HG03159 (cell line): ENCODE data around the gene PTGES3.
"Not testable (repeated sequence)": the region's sequence is repeated elsewhere in the genome, so short reads cannot be mapped to it uniquely, and the experiment has no call there.

Experiments
- ATAC-seq: cut with Tn5 transposase; IDR thresholded peaks from one replicate; pipeline ENCODE4 v1.9.1; 2021; ENCODE audit warnings: mild to moderate bottlenecking, moderate library complexity; ENCODE audit not compliant: unreplicated experiment

The PTGES3 gene

DNA sequence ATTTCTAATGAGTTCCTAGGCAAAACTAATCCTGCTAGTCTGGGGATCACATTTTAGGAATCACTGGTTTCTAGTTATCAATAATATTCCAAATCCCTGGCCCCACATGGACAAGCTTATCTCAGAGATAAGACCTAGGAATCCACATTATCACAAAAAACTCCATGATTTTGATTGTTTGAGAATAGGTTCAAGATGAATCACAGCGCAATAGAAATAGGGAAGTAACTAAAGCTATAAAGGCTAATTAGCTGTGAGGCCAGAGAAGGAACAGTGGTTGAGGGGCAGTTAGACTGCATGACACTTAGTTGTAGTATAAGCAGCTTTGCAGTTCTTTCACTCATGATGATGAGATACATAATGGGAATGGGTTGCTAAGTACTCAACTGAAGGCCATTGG lies 29.2 kb downstream of the PTGES3 start:
- ATAC-seq = no peak

DNA sequence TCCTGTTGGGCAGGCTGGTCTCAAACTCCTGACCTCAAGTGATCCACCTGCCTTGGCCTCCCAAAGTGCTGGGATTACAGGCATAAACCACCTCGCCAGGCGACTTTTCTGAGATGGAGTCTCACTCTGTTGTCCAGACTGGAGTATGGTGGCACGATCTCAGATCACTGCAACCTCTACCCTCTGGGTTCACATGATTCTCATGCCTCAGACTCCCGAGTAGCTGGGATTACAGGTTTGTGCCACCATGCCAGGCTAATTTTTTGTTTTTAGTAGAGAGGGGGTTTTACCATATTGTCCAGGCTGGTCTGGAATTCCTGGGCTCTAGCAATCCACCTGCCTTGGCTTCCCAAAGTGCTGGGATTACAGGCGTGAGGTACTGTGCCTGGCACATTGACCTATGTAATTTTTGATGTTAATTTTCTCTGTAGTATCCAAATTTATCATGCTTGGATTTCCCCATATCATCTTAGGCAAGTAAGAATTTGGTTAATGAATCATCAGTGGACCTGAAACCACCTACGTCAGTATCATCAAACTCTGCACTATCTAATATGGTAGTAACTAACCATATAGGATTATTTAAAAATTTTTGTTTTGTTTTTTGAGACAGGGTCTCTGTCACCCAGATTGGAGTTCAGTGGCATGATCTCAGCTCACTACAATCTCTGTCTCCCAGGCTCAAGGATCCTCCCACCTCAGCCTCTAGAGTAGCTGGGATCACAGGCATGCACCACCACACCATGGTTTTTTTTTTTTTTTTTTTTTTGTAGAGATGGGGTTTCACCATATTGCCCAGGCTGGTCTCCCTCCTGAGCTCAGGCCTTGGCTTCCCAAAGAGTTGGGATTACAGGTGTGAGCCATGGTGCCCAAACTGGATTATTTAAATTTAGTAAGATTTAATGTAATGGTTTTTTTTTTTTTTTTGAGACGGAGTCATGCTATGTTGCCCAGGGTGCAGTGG lies 30.4 kb downstream of the PTGES3 start:
- ATAC-seq = peak; percentile 53

DNA sequence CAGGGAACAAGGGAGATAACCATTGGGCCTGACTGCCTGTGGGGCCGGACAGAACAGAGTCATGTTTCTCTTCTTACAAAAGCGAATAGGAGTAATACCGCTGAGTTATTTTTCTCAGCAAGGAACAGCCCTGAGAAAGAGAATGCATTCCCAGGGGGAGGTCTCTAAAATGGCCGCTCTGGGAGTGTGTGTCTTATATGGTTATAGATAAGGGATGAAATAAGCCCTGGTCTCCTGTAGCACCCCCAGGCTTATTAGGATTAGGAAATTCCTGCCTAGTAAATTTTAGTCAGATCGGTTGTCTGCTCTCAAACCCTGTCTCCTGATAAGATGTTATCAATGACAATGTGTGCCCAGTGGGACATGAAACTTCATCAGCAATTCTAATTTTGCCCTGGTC lies 34.3 kb downstream of the PTGES3 start:
- not testable (repeated sequence) for ATAC-seq

DNA sequence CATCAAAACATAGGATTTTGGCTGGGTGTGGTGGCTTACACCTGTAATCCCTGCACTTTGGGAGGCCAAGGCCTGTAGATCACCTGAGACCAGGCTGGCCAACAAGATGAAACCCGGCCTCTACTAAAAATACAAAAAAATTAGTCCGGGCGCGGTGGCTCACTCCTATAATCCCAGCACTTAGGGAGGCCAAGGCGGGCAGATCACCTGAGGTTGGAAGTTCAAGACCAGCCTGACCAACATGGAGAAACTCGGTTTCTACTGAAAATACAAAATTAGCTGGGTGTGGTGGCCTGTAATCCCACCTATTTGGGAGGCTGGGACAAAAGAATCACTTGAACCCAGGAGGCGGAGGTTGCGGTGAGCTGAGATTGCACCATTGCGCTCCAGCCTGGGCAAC lies 40.1 kb downstream of the PTGES3 start:
- not testable (repeated sequence) for ATAC-seq

DNA sequence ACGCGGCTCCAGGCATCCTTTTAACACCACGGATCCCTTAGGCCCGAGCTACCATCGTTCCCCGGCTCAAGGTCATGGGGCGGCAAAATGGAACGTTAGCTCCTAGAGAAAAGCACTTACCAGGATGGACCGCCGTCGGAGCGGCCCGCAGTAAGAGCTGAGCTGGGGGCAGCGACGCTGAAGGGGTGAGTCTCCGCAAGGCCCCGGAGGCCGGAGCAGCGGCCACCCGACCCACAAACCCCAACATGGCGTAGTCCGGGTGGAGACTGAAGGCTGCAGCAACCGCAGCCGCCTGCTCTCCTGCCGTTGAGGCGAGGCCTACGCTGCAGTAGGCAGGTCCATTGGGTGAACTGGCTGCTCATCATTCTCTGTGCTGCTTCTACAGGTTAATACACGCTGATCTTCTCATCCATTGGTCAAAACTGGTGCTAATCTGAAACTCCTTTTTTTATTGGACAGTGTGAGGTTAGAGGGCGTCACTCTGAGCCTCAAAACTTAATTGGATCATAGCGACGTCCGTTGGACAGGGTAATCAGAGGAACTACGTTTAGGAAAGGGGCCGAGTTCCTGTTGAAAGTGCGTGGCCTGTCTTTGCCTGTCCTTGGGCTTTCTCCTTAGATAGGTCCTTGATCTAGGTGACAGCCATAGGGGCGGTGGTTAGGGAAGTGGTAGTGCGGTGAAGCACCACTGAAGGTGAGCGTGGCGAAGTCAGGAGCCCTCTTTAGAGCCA lies 42.2 kb downstream of the PTGES3 start, which contains the start of gene ATP5F1B:
ATP5F1B (minus strand) TSS at position 268 of the 730 bp plus-strand sequence; CDS start at position 247, 21 bp downstream.
- ATAC-seq = peak; percentile 98

DNA sequence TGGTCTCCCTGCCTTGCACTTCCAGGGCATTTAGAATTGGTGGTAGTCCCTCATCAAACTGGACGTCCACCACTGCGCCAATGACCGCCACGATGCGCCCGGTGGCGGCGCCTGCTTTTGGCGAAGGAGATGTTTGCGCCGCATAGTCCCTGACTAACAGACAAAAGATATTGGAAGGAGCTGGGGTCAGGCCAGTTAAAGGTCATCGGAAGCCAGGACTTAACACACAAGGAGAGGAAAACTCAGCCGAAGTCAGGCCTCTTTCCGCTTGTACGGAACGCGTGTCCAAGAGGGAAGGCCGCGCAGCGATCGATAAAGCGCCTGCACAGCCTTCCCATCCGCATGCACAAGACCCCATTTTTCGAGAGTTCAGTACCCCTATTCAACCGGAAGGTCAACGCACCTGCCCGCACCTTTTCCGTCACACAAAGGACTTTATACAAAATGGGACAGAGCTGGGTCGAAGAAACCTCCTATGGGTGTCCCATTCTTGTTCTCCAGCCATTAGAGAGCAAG lies 42.8 kb downstream of the PTGES3 start:
- no peak for ATAC-seq

DNA sequence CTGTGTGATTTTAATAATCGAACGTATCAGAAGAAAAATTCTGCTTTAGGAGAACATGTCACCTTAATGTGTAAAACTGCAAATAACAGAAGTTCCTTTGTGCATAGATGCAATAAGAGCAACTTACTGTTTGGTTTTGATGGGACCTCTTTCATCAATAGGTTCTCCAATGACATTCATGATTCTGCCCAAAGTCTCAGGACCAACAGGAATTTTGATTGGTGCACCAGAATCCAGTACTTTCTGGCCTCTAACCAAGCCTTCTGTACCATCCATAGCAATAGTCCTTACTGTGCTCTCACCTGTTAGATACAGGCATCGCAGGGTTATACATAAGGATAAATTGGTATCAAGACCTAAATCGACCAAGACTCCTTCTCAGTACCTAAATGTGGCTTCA lies 43.4 kb downstream of the PTGES3 start:
- ATAC-seq = no peak

DNA sequence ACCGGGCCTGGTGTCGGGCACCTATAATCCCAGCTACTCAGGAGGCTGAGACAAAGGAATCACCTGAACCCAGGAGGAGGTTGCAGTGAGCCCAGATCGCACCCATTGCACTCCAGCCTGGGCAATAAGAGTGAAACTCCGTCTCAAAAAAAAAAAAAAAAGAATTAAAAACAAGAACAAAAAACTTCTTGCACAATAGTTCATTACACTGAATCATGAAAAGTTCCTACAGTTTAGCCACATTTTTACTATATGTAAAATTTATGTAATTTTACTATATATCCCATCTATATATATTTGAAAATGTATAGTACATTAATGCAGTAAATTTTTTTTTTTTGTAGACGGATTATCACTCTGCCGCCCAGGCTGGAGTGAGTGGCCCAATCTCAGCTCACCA lies 46.9 kb downstream of the PTGES3 start:
- ATAC-seq = no peak

DNA sequence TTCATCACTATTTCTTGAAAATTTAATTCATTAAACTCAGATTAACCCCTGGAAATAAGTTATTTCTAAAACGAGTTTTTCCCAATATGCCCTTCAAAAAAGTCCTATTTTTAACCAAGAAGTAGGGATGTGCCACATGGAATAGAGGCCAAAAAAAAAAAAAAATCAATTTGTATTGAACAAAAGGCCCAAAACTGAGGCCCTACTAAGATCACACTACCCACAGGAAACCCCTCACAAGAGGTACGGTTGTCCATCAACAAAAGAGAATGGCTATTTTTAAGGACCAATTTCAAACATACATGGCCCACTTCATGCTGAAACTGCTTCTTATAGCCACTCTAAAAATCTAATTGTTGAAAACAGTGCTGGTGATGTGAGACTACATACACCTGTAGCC lies 50.5 kb downstream of the PTGES3 start:
- ATAC-seq = no peak

DNA sequence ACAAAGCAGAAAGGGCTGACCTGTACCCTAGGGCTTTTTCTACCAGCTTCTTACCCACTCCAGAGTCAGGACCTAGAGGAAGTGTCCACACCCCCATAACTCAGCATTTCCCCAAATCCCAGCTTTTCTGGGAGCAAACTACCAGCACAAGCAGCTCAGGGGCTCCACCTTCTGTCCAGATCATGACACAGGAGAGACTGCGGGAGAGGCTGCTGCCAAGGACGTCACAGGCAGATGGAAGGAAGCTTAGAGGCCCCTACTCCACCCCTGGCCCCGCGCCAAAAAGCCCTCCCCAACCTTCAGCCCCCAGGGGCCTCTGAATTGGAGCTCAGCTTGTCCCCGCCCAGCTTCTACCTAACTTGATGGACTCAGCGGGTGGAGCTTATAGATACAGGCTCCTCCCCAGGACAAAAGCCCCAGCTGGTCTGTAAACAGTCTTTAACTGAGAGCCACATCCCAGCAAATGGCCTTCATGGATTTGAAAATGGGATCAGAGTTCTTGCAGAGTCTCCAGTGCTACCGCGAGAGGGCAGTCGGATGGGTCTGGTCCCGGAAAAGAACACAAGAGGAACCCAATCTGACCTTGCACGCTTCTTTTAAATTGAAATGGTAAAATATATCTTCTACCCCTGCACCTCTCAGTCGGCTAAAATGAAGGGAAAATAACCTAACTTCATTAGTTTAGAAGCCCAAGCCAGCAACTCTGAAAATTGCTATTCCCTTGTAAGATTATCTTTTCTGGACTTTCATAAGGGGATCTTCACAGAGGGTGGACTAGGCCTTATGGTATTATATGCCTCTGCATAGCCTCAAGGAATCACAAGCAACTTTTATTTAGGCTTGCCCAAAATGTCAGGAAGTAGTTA lies 51.2 kb downstream of the PTGES3 start:
- ATAC-seq = peak; percentile 52

DNA sequence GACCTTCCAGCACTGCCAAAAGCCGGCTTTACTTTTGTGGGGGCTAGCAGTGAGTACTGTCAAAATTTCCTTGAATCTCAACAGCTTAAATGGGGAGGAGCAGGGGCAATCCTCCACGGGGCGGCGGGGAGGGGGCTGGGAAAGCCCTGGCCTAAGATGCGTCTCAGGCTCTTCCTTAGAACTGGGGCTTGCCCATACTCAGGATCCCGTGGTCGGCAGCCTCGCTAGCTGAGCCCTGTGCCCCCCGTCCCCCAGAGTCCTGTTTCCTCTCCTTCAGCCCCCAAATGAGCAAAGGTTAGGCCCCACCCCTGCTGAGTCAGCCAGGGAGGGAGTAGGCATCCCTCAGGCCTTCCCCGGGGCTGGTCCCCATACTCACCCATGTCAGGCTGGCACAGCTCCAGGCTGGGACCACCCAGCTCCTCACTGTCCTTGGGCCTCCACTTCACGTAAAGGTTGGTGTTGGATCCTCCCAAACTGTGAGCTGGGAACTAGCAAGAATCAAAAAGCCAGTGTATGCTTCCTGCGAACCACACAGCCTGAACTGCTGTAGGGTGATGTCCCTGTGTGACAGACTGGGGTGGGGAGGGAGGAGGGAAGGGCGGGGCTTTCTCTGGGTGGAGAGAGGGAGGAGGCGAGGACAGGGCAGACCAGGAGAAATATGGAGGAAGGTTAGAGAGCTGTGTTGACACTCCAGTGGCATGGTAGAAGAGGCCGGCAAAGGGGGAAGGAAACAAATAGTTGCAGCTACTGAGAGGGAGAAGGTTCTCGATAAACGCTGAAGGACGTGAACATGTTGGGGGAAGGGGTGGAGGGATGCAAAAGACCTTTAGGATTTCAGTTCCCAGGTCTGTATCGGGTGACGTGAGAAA lies 52.0 kb downstream of the PTGES3 start:
- ATAC-seq = peak; percentile 34

DNA sequence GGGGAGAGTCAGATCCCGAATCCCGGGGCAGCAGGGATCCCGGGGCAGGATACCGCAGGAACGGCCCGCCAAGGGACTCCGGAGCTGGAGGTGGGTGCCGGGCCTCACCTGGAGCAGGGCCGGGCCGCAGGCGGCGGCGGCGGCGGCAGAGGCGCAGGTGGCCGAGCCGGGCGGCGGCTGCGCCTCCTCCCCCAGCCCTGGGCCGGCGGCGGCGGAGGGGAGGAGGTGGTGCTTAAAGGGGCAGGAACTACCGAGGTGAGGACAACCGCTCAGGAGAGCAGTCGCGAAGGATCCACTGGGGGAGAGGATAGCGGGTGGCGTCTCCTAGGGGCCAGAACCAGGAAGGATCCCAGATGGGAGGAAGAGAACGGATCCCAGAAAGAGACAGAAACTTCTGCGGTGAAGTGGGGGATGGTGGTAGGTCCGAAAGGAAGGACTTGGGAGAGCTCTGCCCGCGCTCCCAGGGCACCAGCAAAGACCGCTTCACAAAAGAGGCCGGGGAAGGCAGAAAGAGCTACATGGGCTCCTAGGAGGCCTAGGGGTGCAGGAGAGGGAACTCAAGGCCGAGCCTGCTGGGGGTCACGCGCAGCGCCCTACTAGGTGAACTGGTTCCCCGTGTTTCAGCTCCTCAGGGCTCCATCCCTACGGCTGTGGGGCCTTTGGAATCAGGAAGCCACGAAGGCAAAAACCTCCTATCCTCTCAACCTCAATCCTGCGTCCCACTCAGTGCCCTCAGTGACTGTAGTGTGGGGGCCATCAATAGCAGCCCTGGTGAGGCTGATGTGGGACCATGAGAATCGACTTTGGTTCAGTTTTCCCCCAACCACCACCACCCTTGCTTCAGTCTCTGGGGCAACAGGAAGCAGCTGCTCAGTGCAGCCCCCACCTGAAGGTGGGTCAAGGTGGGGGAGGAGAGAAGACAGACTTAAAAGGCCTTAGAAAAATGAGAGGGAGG lies 53.0 kb downstream of the PTGES3 start:
- peak; percentile 39 for ATAC-seq

DNA sequence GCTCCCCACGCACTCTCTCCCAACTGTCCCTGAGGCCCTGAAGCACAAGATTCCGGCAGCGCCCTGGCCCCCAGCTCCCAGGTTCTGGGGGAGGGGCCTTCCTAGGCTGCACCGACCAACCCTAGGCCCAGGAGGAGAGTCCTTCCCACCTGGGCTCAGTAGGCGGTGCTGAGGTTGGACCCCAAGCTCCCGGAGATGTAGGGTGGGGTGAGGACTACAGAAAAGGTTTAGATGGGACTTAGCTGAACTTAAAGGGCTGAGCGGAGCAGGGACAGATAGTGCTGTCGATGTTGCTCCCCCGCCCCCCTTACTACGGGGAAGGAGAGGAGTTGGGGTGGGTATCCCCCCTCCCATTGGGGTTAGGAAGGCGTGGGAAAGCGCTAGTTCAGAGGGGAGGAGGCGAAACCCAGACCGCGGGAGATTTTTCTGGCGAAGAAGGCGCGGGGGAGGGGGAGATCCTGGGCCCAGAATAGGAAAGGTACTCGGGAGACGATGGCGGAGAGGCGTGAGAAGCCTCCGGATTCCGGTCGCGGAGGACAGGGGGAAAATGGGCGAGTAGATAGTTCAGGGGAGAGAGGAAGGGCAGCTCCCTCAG lies 53.7 kb downstream of the PTGES3 start:
- ATAC-seq = no peak

DNA sequence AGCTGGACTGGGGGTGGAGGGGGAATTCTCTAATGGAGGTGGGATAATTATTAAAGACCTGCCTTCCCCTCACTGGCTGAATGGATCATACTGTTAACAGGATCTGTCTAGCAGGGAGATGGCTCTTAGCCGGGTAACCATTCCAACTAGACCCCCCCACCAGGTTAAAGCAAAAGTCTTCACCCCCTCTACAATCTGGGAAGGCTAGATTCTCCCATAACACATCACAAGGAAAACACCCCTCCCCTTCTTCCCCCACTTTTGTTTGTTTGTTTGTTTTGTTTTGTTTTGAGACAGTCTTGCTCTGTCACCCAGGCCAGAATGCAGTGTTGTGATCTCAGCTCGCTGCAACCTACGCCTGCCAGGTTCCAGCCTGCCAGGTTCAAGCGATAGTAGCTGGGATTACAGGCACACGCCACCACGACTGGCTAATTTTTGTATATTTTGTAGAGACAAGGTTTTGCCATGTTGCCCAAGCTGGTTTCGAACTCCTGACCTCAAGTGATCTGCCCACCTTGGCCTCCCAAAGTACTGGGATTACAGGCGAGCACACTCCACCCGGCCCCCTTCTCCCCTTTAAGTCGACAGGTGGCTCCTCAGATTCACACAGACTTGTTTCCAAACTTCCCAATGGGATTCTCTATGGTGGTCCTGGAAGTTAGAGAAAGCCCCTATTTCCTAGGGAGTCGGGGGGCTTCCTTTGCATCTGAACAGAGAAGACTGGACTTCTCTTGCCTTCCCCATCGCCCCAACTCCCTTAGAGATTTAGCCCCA lies 54.4 kb downstream of the PTGES3 start:
- ATAC-seq = no peak

DNA sequence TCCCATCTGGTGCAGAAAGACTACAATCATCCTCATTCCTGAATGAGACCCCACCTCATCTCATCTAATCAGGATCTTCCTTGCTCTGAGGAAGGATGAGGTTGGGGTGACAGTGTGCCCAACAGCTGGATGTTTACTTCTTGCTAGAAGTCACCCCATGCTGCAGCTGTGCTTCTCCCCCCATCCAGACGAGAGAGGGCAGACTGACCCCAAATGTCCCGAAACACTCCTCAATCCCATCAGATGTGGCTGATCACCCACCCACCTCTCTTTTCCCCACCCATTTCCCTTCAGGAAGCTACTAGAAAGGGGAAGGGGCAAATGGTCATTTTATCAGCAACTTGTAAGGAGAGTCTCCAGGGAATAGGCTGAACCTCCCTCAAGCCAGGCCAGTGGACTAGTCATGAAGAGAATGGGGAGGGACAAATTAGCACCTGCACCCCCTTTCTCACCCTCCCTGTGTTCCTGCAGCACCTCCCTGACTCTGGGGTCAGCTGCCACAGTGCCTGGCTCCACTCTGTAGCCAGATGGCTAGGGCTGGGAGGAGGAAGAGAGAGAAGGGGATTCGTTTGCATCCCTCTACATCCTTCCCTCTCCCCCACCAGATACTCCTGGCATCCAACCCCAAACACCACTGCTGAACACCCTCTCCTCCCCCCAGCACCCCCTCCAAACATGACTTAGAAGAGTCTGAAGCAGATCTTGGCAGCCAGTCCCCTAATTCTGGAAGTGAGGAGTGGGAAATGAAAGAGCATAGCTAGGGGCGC lies 55.2 kb downstream of the PTGES3 start:
- ATAC-seq = no peak

DNA sequence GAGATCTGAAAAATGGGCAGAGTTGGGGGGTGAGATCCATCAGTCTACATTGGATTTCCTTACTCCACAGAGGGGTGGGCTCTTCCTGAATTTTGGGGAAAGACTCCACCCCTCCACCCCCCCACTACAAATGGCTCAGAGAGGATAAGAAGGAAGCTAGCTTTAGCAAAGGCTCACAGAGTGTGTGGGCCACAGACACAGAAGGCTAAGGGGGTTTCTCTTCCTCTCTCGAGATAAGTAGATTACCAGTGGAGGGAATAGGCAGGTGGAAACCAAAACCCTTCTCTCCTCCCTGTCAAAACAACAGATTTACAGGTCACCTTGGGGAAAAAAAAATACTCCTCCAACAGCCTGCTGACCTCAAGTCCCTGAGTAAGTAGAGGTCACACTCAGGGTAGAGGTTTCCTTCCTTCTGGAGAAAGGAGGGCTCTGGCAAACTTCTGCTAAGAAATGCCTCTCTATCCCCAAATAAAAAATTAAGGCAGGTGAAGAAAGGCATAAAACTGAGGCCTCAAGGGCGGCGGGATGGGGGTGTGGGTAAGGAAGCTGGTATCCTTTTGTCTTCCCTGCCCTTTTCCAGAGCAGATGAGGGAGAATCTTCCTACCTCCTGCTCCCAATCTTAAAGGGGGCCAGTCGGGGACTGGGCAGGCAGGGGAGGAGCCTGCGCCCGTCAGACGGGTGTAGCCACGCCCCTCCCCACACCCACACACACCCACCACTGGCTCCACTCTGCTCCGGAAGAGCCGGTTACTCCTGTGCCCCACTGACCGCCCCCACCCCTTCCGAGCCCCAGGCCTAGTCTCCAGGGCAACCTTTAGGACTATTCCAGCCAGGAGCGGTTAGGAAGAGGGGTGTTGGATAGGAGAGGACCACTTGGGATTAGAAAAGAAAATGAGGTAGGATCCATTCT lies 56.0 kb downstream of the PTGES3 start:
- no peak for ATAC-seq
